Thoracic aorta (tissue), 2 donors: Measurements from ENCODE around the gene PLXNA1. TPM values are rescaled to one million over a fixed set of nuclear protein-coding genes. Genes with fewer than 3 reads are reported as not detected.

Experiments
- ATAC-seq: fragments of 150-250 bp; one replicate; pipeline ENCODE4 v1.8.0; 2017; ENCODE audit warnings: low read depth; ENCODE audit not compliant: insufficient number of reproducible peaks, low FRiP score
- DNase-seq: peaks from one replicate; pipeline ENCODE4 v3.0.0-alpha.2; 2020; ENCODE audit warnings: low spot score
- H3K27ac ChIP-seq, 2 donors: fragments of 200-600 bp; sonication (generic); 1 replicate in 1 of 2; 2 replicates in 1 of 2; pipeline ENCODE4 v1.5.1; 2016; ENCODE audit warnings: mild to moderate bottlenecking in 2 of 2, moderate library complexity in 2 of 2
- H3K27me3 ChIP-seq: fragments of 200-600 bp; sonication (generic); replicated peaks from 2 replicates; pipeline ENCODE4 v1.6.0; 2016; ENCODE audit warnings: mild to moderate bottlenecking; ENCODE audit not compliant: insufficient read depth
- H3K36me3 ChIP-seq: fragments of 200-600 bp; sonication (generic); one replicate; pipeline ENCODE4 v1.5.1; 2016
- H3K4me1 ChIP-seq, 2 donors: fragments of 200-600 bp; sonication (generic); 1 replicate in 1 of 2; 2 replicates in 1 of 2; pipeline versions ENCODE4 v1.5.1 to v1.6.0; 2016; ENCODE audit warnings: low read depth in 2 of 2, mild to moderate bottlenecking in 1 of 2; ENCODE audit not compliant: control insufficient read depth in 1 of 2
- H3K4me3 ChIP-seq: fragments of 200-600 bp; sonication (generic); 2 replicates; pipeline ENCODE4 v1.5.1; 2016; ENCODE audit warnings: mild to moderate bottlenecking
- H3K9me3 ChIP-seq: fragments of 200-600 bp; sonication (generic); 2 replicates; pipeline ENCODE4 v1.5.1; 2016
- total RNA-seq, 2 donors: library from RNA; depleted of rRNA; stranded (reverse); fragments of >200 nt; gene quantifications; one replicate each; pipeline versions ENCODE4 v1.1.0 to v1.2.3, GENCODE V29; 2016
- TF ChIP-seq, protein P1 (sequence below): fragments of 200-600 bp; sonication (generic); IDR thresholded peaks from one replicate; pipeline ENCODE4 v1.5.1; 2019; ENCODE audit warnings: antibody characterized with exemption

The PLXNA1 gene
- total RNA-seq, 2 donors from 2014 or later: 70.1 to 102 TPM

DNA sequence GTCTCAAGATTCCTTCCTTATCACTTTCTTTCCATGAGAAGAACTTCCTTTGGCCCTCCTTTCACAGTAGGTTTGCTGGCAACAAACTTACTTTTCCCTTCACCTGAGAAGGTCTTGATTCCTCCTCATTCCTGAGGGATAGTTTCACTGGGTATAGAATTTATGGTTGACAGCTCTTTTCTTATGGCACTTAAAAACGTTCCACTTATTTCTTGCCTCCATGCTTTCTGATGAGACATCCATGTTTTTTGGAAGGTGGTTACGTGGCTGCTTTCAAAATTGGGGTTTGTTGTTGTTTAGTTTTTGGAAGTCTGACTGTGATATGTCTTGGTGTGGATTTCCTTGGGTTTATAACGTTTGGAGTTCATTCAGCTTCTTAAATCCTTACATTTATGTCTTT, 8.2 kb upstream of the PLXNA1 start:
- Histone ChIP-seq H3K4me3 (no peak overlapping the region), H3K36me3 (no peaks in the 10 kb centered on the region), H3K9me3 (peaks cover 6% of the 10 kb centered on the region), H3K4me1 (no peaks in the 10 kb centered on the region), H3K27me3 (no peaks in the 10 kb centered on the region), H3K27ac (no peak overlapping the region)
- TF ChIP-seq, protein P1, sequence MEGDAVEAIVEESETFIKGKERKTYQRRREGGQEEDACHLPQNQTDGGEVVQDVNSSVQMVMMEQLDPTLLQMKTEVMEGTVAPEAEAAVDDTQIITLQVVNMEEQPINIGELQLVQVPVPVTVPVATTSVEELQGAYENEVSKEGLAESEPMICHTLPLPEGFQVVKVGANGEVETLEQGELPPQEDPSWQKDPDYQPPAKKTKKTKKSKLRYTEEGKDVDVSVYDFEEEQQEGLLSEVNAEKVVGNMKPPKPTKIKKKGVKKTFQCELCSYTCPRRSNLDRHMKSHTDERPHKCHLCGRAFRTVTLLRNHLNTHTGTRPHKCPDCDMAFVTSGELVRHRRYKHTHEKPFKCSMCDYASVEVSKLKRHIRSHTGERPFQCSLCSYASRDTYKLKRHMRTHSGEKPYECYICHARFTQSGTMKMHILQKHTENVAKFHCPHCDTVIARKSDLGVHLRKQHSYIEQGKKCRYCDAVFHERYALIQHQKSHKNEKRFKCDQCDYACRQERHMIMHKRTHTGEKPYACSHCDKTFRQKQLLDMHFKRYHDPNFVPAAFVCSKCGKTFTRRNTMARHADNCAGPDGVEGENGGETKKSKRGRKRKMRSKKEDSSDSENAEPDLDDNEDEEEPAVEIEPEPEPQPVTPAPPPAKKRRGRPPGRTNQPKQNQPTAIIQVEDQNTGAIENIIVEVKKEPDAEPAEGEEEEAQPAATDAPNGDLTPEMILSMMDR: no peak
- ATAC-seq (no peak), DNase-seq (no peak)

DNA sequence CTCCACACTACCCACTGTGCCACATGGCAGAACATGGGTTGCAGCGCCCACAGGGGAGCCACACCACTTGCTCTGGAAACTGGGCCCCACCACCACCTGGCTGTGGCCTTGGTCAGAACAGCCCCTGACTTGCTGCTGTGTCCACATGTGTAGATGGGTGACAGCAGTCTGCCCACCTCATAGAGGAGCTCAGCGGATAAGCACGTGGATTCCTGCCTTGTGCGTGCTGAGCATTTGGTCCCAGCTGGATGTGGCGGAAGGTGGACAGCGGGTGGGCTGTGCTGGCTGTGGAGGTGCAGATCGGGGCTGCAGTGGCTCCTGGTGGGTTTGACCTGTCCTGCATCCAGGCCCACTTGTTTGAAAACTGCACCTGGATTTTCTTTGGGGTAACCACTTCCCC, 6.0 kb upstream of the PLXNA1 start:
- H3K36me3 ChIP-seq: no peaks in the 10 kb centered on the region
- TF ChIP-seq, protein P1: no peak
- H3K4me3 ChIP-seq: no peak overlapping the region
- H3K27ac ChIP-seq: no peak overlapping the region
- ATAC-seq: no peak
- DNase-seq: no peak
- peaks cover under 1 to 3% of the 10 kb centered on the region in 2 donors for H3K4me1 ChIP-seq
- H3K27me3 ChIP-seq: no peaks in the 10 kb centered on the region
- H3K9me3 ChIP-seq: peaks cover 6% of the 10 kb centered on the region

DNA sequence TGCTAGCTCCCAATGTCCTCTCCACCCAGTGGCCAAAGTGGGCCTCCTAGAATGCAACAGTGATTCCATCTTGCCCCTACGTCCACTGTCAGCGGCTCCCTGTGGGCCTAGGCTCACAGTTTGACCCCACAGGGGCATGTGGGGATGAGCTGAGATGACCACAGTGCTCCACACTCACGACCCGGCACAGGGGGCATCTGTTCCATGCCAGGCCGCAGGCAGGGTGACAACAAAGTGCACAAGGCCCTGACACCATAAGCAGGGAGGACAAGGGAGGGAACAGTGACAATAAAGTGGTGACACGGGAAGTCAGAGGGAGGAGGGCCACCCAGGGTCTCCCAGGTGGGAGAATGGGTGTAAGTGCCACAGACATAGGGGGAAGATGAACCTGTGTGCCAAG, 5.1 kb upstream of the PLXNA1 start:
- Histone ChIP-seq H3K27ac (no peak overlapping the region), H3K27me3 (no peaks in the 10 kb centered on the region), H3K4me1 (peaks cover 4 to 11% of the 10 kb centered on the region in 2 donors), H3K4me3 (no peak overlapping the region), H3K9me3 (peaks cover 6% of the 10 kb centered on the region), H3K36me3 (no peaks in the 10 kb centered on the region)
- ATAC-seq (no peak), DNase-seq (no peak)
- TF ChIP-seq, protein P1: no peak

DNA sequence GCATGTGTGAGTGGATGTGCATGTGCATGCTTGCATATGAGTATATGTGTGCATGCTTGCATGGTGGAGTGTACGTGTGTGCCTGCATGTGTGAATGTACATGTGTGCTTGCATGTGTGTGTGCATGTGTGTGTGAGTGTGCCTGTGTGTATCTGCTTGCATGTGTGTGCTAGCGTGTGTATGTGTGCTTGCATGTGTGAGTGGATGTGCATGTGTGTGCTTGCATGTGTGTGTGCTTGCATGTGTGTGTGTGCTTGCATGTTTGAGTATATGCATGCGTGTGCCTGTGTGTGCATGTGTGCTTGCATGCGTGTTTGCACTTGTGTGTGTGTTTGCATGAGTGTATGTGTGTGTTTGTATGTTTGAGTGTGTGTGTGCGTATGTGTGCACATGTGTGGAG, 4.6 kb upstream of the PLXNA1 start:
- no peak overlapping the region for H3K27ac ChIP-seq
- H3K27me3 ChIP-seq: no peaks in the 10 kb centered on the region
- ATAC-seq: no peak
- TF ChIP-seq, protein P1: no peak
- H3K4me3 ChIP-seq: no peak overlapping the region
- H3K36me3 ChIP-seq: no peaks in the 10 kb centered on the region
- no peak for DNase-seq
- H3K4me1 ChIP-seq: peaks cover 4 to 11% of the 10 kb centered on the region in 2 donors
- H3K9me3 ChIP-seq: peaks cover 6% of the 10 kb centered on the region

DNA sequence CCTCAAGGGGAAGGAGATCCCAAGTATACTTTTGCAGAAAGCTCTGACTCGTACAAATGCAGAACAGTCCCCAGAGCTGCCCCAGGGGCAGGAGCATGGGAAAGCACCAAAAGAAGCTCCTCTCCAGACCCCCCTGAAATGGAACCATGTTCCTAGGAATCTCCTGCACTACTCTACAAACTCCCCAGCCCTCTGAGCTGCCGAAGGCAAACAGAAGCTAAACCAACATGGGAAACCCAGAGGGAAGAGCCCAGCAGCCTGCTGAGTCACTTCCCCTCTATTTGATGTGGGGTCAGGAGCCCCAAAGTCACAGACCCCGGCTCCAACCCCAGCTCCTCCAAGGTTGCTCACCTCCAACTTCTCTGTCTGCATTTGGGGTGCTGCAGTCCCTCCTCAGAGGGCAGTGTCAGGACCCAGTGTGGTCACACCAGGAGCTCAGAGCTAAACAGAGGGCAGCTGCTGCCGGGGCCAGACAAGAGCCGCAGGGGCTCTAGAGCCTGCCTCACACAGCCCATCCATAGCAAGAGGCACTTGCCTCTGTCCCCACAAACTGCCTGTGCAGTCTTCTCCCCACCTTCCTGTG, 3.8 kb upstream of the PLXNA1 start:
- peaks cover 4 to 12% of the 10 kb centered on the region in 2 donors for H3K4me1 ChIP-seq
- ATAC-seq (no peak), DNase-seq (no peak)
- no peak overlapping the region for H3K4me3 ChIP-seq
- TF ChIP-seq, protein P1: no peak
- no peaks in the 10 kb centered on the region for H3K27me3 ChIP-seq
- no peaks in the 10 kb centered on the region for H3K36me3 ChIP-seq
- peaks cover 6% of the 10 kb centered on the region for H3K9me3 ChIP-seq
- no peak overlapping the region for H3K27ac ChIP-seq
